ENCODE measurements around the gene REEP6. TPM values are rescaled to one million over a fixed set of nuclear protein-coding genes. Genes with fewer than 3 reads are reported as not detected.
"Not testable (repeated sequence)": the region's sequence is repeated elsewhere in the genome, so short reads cannot be mapped to it uniquely, and the experiment has no call there.

REEP6 gene
- total RNA-seq, 2 donors from 2014 or later, result 1.8 to 2.3 TPM

DNA sequence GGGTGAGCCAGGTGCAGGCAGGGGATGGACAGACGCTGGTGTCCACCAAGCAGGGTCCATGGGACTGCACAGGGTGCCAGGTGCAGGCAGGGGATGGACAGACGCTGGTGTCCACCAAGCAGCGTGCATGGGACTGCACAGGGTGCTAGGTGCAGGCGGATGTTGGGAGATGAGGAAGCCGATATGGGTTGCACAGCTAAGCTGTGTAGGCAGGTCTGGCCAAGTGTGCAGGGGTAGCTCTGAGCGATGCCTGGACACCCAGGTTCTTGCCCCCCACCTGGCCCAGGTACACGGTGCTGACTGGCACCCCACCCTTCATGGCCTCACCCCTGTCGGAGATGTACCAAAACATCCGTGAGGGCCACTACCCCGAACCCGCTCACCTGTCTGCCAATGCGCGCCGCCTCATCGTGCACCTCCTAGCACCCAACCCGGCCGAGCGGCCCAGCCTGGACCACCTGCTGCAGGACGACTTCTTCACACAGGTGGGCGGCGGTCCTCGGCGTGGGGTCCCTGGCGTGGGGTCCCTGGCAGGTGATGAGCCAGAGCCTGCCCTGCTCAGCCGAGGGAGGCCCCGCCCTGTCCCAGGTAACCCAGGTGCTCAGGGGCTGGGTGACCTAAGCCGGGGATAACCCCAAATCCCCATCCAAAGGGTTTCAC lies 36.8 kb downstream of the REEP6 start:
- no peak for DNase-seq
- Mint-ChIP-seq H3K36me3 (ENCODE audit: low read depth) (peaks cover 8% of the 10 kb centered on the region), H3K27ac (no peak overlapping the region), H3K4me1 (peaks cover 9% of the 10 kb centered on the region), H3K4me3 (no peak overlapping the region), H3K27me3 (peaks cover 41% of the 10 kb centered on the region)
- ATAC-seq, result no peak
- no peaks in the 10 kb centered on the region for H3K9me3 ChIP-seq (ENCODE audit: control insufficient read depth, low read length, poor library complexity, severe bottlenecking)

GRCh38 chr19:1528596-1529429 lies 37.8 kb downstream of the REEP6 start:
- H3K27ac Mint-ChIP-seq, result no peak overlapping the region

DNA sequence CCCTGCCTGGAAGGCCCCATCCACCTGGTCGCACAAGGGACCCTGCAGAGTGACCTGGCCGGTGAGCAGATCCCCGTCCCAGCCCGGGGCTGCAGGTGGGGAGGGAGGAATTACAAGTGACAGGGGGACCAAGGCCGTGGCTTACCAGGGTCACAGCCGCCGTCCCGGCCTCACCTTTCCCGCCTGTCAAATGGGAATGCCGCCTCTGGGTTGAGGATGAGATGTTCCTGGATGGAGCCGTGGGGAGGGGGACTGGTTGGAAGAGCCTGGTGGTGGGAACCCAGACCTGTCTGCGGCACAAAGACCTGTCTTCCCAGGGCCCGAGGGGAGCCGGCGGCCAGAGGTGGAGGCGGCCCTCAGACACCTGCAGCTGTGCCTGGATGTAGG lies 38.4 kb downstream of the REEP6 start:
- DNase-seq, result no peak
- no peak for ATAC-seq
- peaks cover 39% of the 10 kb centered on the region for H3K27me3 Mint-ChIP-seq
- H3K4me3 Mint-ChIP-seq, result no peak overlapping the region
- H3K4me1 Mint-ChIP-seq, result peaks cover 7% of the 10 kb centered on the region
- no peaks in the 10 kb centered on the region for H3K9me3 ChIP-seq (ENCODE audit: control insufficient read depth, low read length, poor library complexity, severe bottlenecking)
- no peak overlapping the region for H3K27ac Mint-ChIP-seq
- peaks cover 7% of the 10 kb centered on the region for H3K36me3 Mint-ChIP-seq (ENCODE audit: low read depth)

More at GRCh38 chr19:1528596-1529429, 37.8 kb downstream of the REEP6 start:
- H3K9me3 ChIP-seq (ENCODE audit: control insufficient read depth, low read length, poor library complexity, severe bottlenecking), result no peaks in the 10 kb centered on the region
- H3K4me1 Mint-ChIP-seq, result peaks cover 9% of the 10 kb centered on the region
- no peak overlapping the region for H3K4me3 Mint-ChIP-seq
- no peak for ATAC-seq
- peaks cover 8% of the 10 kb centered on the region for H3K36me3 Mint-ChIP-seq (ENCODE audit: low read depth)
- DNase-seq, result no peak
- H3K27me3 Mint-ChIP-seq, result peaks cover 41% of the 10 kb centered on the region

DNA sequence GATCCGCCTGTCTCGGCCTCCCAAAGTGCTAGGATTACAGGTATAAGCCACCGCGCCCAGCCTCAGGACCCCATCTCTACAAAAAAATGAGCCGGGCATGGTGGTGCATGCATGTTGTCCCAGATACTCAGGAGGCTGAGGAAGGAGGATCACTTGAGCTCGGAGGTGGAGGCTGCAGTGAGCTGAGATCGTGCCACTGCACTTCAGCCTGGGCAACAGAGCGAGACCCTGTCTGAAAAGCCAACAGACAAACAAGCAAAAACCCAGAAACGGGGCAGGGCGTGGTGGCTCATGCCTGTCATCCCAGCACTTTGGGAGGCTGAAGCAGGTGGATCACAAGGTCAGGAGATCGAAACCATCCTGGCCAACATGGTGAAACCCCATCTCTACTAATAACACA lies 39.9 kb downstream of the REEP6 start:
- ATAC-seq; H3K27ac Mint-ChIP-seq; H3K36me3 Mint-ChIP-seq (ENCODE audit: low read depth): not testable (repeated sequence)

DNA sequence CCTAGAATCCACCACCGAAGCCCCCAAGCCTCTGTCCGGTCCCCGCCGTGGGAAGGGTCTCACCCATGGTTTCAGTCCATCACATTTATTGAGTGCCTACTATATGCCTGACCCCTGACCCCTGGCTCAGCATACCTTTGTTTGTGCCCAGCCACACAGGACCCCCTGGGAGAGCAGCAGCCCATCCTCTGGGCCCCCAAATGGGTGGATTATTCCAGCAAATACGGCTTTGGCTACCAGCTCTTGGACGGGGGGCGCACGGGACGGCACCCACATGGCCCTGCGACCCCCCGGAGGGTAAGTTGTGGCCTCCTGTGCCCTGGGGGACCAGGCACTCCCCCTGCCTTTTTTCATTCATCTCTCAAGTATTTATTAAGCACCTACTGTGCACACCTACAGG lies 40.6 kb downstream of the REEP6 start:
- Mint-ChIP-seq H3K36me3 (ENCODE audit: low read depth) (no peaks in the 10 kb centered on the region), H3K4me3 (no peak overlapping the region)
- no peak for ATAC-seq

More for the DNA sequence above, 39.9 kb downstream of the REEP6 start:
- H3K4me3 Mint-ChIP-seq; H3K9me3 ChIP-seq (ENCODE audit: control insufficient read depth, low read length, poor library complexity, severe bottlenecking); H3K4me1 Mint-ChIP-seq; DNase-seq: not testable (repeated sequence)
- peaks cover 36% of the 10 kb centered on the region for H3K27me3 Mint-ChIP-seq

GRCh38 chr19:1532003-1532402 lies 41.0 kb downstream of the REEP6 start:
- ATAC-seq (no peak), DNase-seq (no peak)
- no peak overlapping the region for H3K27ac Mint-ChIP-seq
- H3K4me1 Mint-ChIP-seq, result no peaks in the 10 kb centered on the region
- no peaks in the 10 kb centered on the region for H3K36me3 Mint-ChIP-seq (ENCODE audit: low read depth)
- no peaks in the 10 kb centered on the region for H3K9me3 ChIP-seq (ENCODE audit: control insufficient read depth, low read length, poor library complexity, severe bottlenecking)
- H3K4me3 Mint-ChIP-seq, result no peak overlapping the region
- H3K27me3 Mint-ChIP-seq, result peaks cover 26% of the 10 kb centered on the region

More for the DNA sequence above, 40.6 kb downstream of the REEP6 start:
- H3K4me1 Mint-ChIP-seq, result no peaks in the 10 kb centered on the region
- no peak for DNase-seq
- no peak overlapping the region for H3K27ac Mint-ChIP-seq
- peaks cover 29% of the 10 kb centered on the region for H3K27me3 Mint-ChIP-seq
- no peaks in the 10 kb centered on the region for H3K9me3 ChIP-seq (ENCODE audit: control insufficient read depth, low read length, poor library complexity, severe bottlenecking)

DNA sequence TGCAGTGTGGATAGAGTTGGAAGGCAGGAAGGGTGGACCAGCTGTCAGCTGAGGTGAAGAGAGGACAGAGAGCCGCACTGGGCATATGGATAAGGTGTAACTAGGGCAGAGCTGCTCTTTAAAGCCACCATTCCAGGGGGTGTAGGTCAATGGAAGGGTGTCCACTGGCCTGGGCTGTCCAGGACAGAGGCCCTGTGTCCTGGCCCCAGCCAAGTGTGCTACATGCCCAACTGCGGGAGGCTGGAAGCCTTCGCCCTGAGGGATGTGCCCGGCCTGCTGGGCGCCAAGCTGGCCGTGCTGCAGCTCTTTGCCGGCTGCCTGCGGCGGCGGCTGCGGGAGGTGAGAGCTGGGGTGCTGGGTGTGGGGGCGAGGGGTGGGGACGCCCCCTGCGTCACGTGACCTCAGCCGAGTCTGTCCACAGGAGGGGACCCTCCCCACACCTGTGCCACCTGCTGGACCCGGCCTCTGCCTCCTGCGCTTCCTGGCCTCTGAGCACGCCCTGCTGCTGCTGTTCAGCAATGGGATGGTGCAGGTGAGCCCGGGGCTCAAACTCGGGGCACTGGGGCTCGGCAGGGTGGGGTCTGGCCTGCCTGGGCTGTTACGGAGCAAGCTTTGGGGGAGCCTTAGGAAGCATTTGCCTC lies 42.6 kb downstream of the REEP6 start:
- no peaks in the 10 kb centered on the region for H3K9me3 ChIP-seq (ENCODE audit: control insufficient read depth, low read length, poor library complexity, severe bottlenecking)
- ATAC-seq (no peak), DNase-seq (no peak)
- Mint-ChIP-seq H3K27me3 (peaks cover 20% of the 10 kb centered on the region), H3K4me1 (no peaks in the 10 kb centered on the region), H3K27ac (no peak overlapping the region), H3K36me3 (ENCODE audit: low read depth) (no peaks in the 10 kb centered on the region), H3K4me3 (no peak overlapping the region)

- peaks cover 17% of the 10 kb centered on the region for H3K27me3 Mint-ChIP-seq
- DNase-seq, result no peak
- H3K4me3 Mint-ChIP-seq, result no peak overlapping the region
- H3K4me1 Mint-ChIP-seq, result no peaks in the 10 kb centered on the region
- ATAC-seq, result no peak
- H3K9me3 ChIP-seq (ENCODE audit: control insufficient read depth, low read length, poor library complexity, severe bottlenecking), result no peaks in the 10 kb centered on the region
- H3K36me3 Mint-ChIP-seq (ENCODE audit: low read depth), result no peaks in the 10 kb centered on the region
- no peak overlapping the region for H3K27ac Mint-ChIP-seq
Measured at GRCh38 chr19:1534972-1535371, 44.0 kb downstream of the REEP6 start.

DNA sequence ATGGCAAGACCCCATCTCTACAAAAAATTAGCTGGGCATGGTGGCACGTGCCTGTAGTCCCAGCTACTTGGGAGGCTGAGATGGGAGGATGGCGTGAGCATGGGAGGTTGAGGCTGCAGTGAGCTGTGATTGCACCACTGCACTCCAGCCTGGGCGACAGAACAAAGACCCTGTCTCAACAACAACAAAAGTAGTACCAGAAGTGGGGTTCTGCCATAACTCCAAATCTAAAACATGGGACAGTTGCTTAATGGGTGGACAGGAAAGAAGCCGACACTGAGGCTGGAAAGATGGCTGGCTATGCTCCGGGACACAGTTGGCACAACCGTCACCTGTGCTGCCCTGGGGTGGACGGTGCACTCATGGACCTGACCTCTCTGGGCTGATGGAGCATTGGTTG lies 44.7 kb downstream of the REEP6 start:
- not testable (repeated sequence) for H3K9me3 ChIP-seq (ENCODE audit: control insufficient read depth, low read length, poor library complexity, severe bottlenecking); H3K4me3 Mint-ChIP-seq; ATAC-seq; H3K27ac Mint-ChIP-seq; H3K36me3 Mint-ChIP-seq (ENCODE audit: low read depth); H3K4me1 Mint-ChIP-seq; DNase-seq
- peaks cover 21% of the 10 kb centered on the region for H3K27me3 Mint-ChIP-seq

GRCh38 chr19:1538978-1539377 lies 48.0 kb downstream of the REEP6 start:
- Mint-ChIP-seq H3K27ac (no peak overlapping the region), H3K4me1 (no peaks in the 10 kb centered on the region), H3K27me3 (peaks cover 30% of the 10 kb centered on the region), H3K4me3 (no peak overlapping the region), H3K36me3 (ENCODE audit: low read depth) (no peaks in the 10 kb centered on the region)
- DNase-seq (no peak), ATAC-seq (no peak)
- no peaks in the 10 kb centered on the region for H3K9me3 ChIP-seq (ENCODE audit: control insufficient read depth, low read length, poor library complexity, severe bottlenecking)

DNA sequence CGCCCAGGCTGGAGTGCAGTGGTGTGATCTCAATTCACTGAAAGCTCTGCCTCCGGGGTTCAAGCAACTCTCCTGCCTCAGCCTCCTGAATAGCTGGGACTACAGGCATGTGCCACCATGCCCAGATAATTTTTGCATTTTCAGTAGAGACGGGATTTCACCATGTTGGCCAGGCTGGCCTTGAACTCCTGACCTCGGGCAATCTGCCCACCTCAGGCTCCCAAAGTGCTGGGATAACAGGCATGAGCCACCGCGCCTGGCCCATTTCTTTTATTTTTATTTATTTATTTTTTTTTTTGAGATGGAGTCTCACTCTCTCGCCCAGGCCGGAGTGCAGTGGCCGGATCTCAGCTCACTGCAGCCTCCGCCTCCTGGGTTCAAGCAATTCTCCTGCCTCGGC lies 48.8 kb downstream of the REEP6 start:
- H3K27me3 Mint-ChIP-seq, result peaks cover 30% of the 10 kb centered on the region
- not testable (repeated sequence) for H3K4me3 Mint-ChIP-seq; ATAC-seq; H3K9me3 ChIP-seq (ENCODE audit: control insufficient read depth, low read length, poor library complexity, severe bottlenecking); H3K4me1 Mint-ChIP-seq; H3K36me3 Mint-ChIP-seq (ENCODE audit: low read depth); H3K27ac Mint-ChIP-seq; DNase-seq

- peaks cover 24% of the 10 kb centered on the region for H3K27me3 Mint-ChIP-seq
- DNase-seq (no peak), ATAC-seq (no peak)
- H3K4me1 Mint-ChIP-seq, result no peaks in the 10 kb centered on the region
- no peaks in the 10 kb centered on the region for H3K9me3 ChIP-seq (ENCODE audit: control insufficient read depth, low read length, poor library complexity, severe bottlenecking)
- no peaks in the 10 kb centered on the region for H3K36me3 Mint-ChIP-seq (ENCODE audit: low read depth)
- no peak overlapping the region for H3K4me3 Mint-ChIP-seq
- no peak overlapping the region for H3K27ac Mint-ChIP-seq
Measured at GRCh38 chr19:1540365-1540925, 49.5 kb downstream of the REEP6 start.
